Cerebellar cortex (tissue), 1 donor: Measurements from ENCODE around the gene CLPX.
"Not testable (repeated sequence)": the region's sequence is repeated elsewhere in the genome, so short reads cannot be mapped to it uniquely, and the experiment has no call there.

ENCODE experiments used
- DNase-seq: peaks from one replicate; pipeline ENCODE4 v3.0.0-alpha.2; 2015; ENCODE audit warnings: low spot score

The CLPX gene

DNA sequence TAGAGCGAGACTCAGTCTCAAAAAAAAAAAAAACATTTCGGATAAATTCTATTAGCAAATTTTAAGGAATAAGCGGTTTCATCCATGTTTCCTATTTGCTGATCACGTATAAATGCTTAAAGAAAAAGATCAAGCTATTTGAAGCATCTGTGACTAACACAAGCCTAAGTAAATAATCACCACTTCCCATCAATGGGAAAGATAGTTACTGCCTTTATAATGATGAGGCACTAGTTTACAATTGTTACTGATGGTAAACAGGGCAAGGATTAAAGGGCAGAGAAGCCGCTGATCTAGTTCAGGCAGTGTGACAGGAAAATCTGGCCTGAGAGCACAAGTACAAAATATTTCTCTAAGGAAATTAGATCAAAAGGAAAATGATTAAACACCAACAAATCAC lies 13.7 kb downstream of the CLPX start:
- DNase-seq = no peak

DNA sequence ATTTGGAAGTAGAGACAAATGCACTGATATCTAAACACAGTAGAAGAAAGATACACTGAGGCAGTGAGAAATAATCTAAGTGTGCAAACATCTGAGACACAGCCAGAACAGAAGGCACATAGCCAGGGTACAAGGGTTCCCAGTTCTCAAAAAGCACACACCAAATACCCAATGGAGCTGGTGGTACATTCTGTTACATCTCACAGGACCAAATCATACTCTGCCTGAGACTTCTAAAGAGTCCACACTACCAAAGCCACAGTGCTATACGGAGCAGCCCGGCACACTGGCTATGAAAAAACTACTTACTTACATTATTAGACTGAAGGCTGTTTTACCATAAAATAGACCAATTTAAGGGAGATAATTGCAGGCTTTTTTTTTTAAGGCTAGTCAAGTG lies 19.3 kb downstream of the CLPX start:
- DNase-seq = no peak

DNA sequence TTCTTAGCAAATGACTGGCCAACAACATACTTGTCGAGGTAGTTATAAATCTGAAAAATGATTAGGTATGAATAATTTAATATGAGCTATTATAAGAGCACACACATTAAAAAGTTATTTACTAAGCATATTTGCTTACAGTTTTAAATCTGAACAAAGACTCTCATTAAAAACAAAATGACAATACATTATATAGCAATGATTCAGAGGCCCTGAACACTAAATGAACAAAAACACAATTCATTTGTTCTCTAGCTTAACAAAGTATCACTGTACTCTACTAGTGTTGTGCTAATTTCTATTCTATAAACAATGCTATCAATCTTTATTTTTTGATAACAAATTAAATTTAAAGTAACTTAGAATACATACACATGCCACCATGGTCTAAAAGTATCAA lies 21.0 kb downstream of the CLPX start:
- no peak for DNase-seq

DNA sequence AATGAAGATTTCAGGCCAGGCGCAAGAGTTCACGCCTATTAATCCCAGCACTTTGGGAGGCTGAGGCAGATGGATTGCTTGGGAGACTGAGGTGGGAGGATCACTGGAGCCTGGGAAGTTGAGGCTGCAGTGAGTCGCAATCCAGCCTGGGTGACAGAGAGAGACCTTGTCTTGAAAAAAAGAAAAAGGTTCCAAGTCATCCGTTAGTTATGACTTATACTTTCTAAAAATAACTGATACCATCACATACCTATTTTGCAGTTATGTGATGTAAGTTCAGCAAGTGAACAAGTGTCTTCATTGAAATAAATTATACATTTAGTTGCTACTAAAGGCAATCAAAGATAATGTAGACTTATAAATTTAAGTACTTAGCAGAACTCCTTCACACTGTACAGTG lies 22.1 kb downstream of the CLPX start:
- DNase-seq = no peak

DNA sequence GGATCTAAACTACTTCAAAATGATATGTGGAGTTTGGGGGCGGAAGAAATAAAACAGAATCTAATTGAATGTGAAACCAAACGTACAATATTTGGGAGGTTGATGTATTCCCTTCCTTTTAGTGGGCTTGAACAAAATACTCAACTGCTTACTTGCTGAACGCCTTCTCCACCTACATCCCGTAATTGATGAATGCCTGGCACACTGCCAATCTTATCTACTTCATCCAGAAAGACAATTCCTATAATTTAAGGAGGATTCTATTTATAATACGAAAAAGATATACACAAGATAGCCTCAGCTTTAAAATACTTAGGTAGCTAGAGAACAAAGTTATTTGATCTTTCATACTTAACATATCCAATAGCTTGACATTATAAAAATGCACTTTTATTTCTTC lies 28.4 kb downstream of the CLPX start:
- DNase-seq = no peak

DNA sequence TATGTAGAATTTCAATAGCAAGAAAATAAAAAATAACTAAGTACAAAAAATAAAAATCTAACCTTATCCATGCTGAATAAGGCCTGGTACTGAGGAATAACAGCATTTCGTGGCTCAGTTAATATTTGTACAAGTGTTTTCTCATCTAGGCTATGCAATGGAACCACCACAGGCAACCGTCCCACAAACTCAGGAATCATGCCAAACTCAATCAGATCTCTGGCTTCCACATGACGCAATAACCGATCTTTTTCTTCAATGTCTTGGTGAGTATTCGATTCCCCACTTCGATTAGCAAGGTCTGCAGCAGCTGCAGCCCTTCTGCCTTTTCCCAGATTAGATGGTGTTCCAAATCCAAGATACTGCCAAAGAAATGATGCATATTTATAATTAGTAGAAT lies 30.4 kb downstream of the CLPX start:
- no peak for DNase-seq

DNA sequence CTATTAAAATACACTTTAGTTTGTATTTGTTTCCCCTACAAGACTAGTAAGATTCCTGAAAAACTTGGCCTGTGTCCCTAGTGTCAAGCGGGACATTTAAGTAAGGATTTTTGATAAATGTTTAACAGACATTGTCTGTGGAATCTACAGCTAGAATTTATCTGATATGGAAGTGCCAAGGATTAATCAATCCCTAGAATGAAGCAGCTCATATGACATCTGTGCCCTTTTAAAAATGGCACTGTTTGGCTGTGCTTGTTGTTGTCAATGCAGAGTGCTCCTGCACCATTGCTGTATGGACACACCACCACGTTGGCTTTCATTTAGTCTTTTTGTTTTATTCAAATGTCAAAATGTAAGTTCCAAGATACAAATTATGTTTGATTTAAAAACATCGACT lies 37.2 kb downstream of the CLPX start:
- DNase-seq = no peak

DNA sequence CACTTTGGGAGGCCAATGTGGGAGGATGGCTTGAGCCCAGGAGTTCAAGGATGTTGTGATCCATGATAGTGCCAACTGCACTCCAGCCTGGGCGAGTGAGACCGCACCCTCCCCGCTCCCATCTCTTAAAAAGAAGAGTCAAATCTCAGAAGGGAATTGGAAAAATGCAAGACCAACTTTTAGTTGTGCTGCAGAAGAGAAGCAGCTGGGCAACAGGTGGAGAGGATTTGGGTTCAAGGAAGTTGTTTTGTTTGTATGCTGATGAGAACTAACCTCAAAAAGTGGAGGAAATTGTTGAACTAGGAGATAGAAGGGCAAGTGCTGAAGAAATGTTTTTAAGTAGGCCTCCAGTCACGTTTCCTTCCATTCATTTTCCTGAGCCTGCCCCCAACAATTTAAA lies 38.7 kb downstream of the CLPX start:
- DNase-seq = no peak

DNA sequence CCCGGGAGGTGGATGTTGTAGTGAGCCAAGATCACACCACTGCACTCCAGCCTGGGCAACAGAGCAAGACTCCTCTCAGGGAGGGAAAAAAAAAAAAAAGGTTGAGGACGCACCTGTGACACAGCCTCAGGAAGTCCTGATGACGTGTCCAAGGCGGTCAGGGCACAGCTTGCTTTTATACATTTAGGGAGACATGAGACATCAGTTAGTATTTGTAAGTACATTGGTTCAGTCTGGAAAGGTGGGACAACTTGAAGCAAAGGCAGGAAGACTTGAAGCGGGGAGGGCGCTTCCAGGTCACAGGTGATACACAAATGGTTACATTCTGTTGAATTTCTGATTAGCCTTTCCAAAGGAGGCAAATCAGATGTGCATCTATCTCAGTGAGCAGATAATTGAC lies 46.5 kb downstream of the CLPX start:
- DNase-seq = not testable (repeated sequence)

DNA sequence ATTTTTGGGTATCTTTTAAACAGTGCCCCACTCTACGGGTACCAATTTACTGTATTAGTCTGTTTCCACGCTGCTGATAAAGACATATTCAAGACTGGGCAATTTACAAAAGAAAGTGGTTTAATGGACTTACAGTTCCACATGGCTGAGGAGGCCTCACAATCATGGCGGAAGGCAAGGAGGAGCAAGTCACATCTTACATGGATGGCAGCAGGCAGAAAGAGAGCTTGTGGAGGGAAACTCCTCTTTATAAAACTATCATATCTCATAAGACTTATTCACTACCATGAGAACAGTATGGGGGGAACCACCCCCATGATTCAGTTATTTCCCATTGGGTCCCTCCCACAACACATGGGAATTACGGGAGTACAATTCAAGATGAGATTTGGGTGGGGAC lies 47.2 kb downstream of the CLPX start:
- not testable (repeated sequence) for DNase-seq

DNA sequence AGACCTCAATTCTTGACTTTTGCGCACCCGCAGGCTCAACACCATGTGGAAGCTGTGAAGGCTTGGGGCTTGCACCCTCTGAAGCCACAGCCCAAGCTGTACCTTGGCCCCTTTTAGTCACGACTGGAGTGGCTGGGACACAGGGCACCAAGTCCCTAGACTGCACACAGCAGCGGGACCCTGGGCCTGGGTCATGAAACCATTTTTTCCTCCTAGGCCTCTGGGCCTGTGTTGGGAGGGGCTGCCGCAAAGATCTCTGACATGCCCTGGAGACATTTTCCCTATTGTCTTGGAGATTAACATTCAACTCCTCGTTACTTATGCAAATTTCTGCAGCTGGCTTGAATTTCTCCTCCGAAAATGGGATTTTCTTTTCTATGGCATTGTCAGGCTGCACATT lies 48.1 kb downstream of the CLPX start:
- DNase-seq = not testable (repeated sequence)

DNA sequence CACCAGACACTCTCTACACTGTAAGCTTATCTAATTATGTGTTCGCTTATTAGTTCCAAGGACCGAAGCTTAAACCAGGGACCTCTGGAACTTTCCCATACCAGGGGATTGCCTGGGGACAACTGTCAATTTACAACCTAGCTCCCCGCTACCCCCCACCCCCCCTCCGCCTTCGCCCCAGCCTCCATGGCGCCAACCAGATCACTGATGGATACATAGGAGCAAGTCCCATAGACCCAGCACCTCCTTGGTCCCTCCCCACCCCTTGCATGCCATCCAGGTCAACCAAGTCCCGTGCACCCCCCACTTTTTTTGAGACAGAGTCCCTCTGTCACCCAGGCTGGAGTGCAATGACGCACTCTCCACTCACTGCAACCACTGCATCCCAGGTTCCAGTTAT lies 50.6 kb downstream of the CLPX start:
- no peak for DNase-seq

DNA sequence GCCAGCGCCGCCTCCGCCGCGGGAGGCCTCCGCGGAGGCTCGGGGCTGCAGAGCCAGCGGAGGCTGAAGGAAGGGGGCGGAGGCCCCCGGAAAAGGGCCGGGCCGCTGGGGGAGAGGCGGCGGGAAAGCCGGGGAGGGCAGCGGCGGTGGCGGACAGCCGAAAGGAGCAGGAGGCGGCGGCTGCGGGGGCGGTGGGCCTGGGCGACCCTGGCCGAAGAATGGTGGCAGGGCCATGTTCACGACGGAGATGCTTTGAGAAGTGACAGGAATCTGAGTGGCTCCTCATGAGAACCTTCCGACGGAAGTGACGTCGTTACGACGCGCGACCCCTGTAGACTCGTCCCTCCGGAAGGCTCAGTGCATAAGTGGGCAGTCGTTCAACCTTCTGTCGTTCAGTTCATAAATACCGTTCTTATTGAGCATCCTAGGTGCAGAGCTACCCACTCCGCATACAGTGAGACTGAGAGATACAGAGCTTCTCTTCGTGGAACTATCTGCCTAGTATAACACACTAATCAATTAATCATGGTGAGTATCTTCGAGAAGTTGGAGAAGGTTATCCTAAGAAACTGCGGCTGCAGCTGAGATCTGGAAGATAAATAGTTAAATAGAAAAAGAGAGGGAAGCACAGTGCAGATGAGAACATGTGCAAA lies 51.5 kb downstream of the CLPX start, which contains the start of gene PDCD7:
TSS of gene PDCD7 (minus strand) at position 261 of the 653 bp plus-strand sequence. CDS start at position 234, 27 bp downstream.
- DNase-seq = peak; percentile 98

DNA sequence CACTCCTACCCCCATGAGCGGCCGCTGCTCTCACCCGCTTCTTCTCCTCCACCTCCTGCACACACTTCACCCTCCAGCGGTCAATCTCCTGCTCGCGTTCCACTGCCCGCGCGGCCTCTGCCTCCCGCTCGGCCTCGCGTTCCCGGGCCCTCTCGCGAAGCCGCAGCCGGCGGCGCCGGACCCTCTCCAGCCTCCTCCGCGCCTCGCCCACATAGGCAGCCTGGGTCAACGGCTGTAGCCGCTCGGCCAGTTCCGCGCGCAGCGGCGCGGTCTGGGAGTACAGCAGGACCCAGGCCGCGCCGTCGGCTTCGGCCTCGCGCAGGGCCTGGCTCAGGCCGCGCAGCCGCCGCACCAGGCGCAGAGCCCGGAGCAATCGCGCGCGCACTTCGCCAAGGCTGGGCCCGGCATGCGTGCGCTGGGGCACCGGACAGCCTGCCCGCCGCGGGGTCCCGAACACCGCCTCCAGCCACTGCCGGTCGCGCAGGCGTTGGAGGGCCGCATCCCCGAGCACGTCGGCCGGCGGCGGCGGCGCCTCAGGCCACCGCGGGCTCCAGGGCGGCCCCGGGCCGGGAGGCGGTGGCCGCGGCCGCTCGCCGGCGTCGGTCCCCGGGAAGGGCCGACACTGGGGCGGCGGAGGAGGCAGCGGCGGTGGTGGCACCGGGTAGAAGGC lies 52.1 kb downstream of the CLPX start:
- peak; percentile 11 for DNase-seq

DNA sequence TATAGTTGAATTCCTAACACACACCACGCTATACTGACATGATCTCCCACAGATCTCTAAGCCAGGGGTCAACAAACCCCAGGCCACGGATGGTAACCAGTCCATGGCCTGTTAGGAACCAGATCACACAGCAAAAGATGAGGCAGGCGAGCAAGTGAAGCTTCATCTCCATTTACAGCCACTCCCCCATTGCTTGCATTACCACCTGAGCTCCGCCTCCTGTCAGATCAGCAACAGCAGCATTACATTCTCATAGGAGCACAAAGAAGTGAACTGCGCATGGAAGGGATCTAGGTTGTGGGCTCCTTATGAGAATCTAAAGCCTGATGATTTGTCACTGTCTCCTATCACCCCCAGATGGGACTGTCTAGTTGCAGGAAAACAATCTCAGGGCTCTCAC lies 54.2 kb downstream of the CLPX start:
- DNase-seq = no peak

DNA sequence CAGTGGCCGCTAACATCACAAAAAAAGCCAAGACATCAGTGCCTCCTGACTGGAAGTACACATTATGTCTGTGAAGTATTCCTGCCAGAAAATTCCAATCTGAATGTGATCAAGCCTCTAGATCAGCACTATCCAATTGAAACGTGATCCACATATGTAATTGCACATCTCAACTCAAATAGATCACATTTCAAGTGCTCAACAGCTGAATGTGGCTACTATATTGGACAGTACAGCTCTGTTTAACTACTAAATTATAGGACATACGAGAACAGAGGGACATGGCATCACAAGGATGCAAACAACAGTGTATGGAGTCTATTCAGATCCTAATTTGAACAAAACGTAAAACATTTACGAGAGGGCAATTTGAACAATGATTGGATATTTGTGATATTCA lies 69.6 kb downstream of the CLPX start:
- no peak for DNase-seq

DNA sequence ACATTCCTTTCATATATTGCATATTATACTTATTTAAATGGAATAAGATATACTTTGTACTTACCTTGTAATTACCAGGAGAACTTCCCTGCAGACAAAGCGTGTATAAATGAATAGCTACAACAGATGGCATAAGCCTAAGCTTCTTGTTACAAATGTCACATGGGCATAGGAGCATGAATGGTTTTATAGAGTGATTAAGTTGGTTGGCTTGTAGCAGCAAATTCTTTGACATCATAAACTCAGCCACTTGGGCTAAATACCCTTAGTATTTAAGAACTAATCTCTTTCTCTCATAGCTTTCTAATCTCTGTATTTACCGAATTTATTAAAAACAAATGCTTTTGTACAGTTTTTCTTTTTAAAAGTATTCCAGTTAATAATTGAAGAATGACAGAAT lies 70.1 kb downstream of the CLPX start, which contains the start of gene UBAP1L:
TSS of gene UBAP1L (minus strand) at position 115 of the 400 bp plus-strand sequence. CDS start 8,985 bp downstream, outside the sequence.
- DNase-seq = peak; percentile 21

DNA sequence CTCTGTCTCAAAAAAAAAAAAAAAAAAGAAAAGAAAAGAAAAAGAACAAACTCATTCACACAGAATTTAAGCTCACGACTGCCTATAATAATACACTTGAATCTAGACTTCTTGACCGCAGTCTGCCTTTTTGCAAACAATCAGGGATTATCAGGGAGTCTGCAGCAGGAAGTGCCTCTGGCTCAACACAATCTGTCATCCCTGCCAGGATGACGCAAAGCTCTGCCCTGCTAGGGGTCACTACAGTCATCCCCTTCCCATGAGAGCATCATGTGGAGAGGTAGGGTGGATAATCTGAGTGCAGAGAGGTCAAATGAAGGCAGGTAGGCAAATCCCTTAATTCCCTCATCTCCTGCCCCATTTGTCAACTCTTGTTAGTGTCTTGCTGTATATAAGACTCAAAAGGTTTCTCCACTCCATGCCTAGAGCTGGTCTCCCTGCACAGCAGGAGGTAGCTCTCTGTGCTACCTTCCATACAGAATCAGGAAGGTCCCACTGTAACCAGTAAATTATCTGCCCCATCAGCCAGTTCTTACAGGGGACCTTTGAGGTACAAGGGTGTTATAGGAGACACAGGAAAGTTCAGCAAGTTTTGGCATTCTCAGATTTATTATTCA lies 74.4 kb downstream of the CLPX start:
- DNase-seq = no peak

DNA sequence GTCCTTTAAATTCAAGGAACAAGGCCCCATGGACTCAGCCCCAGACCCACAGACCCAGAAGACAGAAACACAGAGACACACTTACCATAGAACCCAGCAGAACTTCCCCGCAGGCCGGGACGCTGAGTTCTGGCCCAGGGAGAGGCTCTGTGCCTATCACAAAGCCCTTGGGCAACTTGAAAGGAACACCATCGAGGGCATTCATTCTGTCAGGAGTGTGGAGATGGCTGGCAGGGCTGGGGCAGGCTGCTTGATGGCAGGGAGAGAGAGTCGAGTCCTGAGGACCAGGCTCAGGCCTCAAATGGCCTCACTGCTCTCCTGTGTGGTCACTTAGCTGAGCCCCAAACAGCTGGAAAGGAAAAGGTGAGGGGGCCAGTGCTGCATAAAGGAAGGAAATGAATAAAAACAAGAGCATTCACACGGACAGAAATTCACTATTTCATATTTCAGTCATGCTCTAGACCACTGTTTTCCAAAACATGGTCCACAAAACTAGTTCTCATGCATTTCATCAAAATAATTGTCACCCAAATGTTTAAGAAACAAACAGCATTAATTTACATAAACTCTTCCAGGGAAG lies 79.0 kb downstream of the CLPX start:
- DNase-seq = no peak

DNA sequence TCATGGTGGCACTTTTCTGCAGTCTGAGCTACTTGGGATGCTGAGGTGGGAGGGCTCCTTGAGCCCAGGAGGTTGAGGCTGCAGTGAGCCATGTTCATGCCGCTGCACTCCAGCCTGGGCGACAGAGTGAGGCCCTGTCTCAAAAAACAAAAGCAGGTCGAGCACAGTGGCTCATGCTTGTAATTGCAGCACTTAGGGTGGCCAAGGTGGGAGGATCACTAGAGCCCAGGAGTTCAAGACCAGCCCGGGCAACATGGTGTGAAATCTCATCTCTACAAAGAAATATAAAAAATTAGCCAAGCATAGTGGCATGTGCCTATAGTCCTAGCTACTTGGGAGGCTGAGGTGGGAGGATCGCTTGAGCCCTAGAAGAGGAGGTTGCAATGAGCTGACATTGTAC lies 80.1 kb downstream of the CLPX start:
- no peak for DNase-seq

DNA sequence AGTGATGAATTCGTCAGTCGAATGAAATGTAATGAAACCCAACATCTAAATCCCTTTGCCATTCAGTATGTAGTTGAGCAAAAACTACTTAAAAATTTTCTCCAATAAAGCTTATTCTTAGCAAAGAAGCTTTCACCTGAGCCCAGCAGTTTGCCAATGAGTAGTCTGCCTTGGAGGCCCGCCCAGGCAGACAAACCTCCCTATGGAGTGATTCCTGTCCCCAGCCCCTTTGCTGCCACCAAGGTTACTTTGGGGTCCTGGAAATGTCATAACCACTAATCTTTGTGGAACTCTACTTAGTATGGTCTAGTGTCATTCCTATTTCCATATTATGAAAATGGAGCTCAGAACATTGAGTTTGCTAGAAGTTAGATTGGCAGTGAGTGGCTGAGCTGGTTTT lies 82.2 kb downstream of the CLPX start:
- no peak for DNase-seq

DNA sequence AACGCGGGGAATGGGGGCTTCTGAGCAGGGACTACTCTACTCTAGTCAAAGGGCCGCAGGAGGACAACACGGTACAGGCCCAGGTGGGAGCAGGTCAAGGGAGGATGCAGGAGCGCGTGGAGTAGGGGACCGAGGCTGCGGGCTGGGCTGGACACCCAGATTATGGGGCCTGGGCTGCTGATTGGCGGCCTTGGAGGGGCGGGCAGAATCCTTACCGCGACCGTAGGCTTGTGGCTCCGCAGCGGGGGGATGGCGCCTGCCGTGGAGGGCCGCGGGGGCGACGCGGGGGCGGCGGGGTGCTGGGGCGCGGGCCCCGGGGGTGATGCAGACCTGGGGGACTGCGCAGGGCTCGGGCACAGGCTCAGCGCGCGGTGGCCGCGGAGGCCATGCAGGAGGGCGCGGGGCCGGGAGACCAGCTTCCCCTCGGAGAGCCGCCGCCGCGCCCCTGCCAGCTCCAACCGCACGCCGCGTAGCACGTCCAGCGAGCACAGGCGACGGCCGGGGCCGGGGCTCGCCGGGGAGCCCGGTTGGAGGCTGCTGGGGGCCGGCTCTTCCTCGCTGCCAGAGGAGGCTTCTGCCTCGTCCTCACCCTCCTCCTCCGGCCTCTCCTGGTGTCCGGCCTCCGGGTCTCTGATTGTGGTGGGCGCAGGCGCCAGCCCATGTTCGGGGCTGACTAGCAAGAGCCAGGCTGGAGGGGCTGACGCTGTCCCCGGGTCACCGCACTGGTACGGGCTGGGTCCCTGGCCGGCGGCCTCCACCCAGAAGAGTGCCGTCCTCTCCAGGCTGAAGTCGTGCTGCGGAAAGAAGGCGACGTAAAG lies 83.0 kb downstream of the CLPX start:
- DNase-seq = no peak
